Measurements from ENCODE around the gene ACLY.

Gene ACLY

DNA sequence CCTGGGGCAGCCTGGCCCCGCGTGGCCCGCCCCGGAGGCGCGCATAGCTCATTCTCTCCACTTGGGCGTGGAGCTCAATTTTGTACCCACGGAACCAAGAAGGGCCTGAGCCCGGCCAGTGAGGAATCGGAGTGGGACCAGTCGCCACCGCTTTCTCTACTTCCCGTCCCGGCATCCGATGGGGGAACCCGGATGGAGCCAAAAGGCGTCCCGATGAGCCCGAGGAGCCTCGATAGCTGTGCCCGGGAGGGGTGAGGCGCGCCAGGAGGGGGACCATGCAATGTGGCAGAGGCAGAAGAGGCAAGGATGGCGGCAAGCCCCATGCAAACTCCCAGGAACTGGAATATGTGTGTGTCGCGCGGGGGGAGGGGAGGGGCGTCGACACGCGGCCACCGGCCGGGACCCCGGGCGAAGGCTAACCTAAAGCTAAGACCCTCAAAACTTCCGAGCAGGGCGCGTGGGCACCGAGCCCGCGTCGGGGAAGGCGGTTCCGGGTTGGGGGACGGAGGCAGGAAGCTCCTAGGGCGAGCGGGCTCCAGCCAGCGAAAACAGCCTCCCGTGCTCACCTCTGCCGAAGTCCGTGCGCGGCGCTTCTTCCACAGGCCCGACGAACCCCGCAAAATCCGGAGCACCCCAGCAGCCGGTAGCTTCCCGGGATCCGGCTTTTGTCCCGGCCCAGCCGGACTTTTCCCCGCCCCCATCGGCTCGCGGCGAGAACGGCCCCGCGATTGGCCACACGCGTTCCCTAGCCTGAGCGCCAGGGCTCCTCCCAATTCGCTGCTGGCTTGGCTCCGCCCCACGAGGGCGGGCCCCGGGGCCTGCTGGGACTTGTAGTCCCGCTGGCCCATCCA lies at the start of gene ACLY:
ACLY (minus strand) TSS at position 638 of the 851 bp plus-strand sequence. CDS start 5,078 bp downstream, outside the sequence.
- DNase-seq: peak; percentile 84 to 93 (median 89)

DNA sequence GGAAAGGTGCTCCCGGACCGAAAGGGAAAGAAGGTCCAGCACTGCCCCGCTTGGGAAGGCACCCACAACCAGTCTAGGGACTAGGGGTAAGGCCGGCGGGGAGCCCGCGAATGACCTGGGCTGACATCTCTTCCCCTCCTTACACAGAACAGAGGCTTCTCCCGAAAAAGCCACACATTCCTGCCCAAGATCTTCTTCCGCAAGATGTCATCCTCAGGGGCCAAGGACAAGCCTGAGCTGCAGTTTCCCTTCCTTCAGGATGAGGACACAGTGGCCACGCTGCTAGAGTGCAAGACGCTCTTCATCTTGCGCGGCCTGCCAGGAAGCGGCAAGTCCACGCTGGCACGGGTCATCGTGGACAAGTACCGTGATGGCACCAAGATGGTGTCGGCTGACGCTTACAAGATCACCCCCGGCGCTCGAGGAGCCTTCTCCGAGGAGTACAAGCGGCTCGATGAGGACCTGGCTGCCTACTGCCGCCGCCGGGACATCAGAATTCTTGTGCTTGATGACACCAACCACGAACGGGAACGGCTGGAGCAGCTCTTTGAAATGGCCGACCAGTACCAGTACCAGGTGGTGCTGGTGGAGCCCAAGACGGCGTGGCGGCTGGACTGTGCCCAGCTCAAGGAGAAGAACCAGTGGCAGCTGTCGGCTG lies 49.3 kb upstream of the ACLY start:
- no peak for DNase-seq

DNA sequence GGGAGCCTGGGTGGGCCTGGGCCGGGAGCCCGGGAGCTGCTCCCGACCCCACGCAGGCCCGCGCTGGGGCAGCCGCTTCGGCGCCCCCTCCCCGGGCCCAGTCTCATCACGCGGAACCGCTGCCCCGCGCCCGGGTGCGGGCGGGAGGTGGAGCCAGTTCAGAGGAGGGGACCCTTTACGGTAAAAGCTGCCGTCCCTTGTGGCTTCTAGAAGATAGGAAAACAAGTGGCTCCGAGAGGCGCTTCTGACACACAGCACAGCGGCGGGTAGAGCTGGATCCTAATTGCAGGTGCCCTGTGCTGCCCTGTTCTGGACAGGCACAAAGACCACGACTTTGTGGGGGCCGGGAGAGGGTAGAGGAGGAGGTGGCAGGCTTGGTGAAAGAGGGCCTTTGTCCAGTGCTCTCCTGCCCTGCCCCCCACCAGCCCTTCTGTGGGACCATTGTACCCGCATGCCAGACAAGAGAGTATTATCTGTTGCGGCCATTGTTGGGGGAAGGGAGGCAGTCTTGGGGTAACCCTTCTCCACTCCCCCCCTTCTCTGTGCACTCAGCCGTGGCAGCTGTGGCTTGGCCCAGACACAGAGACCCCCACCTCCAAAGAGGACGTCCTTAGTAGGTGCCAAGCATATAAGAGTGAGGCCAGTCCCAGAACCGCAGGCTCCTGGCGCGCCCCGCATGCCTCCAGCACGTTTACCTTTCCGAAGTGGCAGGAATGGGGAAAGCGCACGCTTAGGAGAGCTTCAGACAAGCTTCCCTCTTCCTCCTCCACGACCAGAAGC lies 48.6 kb upstream of the ACLY start:
- peak in 1 of 4 experiments; percentile 38 for DNase-seq

DNA sequence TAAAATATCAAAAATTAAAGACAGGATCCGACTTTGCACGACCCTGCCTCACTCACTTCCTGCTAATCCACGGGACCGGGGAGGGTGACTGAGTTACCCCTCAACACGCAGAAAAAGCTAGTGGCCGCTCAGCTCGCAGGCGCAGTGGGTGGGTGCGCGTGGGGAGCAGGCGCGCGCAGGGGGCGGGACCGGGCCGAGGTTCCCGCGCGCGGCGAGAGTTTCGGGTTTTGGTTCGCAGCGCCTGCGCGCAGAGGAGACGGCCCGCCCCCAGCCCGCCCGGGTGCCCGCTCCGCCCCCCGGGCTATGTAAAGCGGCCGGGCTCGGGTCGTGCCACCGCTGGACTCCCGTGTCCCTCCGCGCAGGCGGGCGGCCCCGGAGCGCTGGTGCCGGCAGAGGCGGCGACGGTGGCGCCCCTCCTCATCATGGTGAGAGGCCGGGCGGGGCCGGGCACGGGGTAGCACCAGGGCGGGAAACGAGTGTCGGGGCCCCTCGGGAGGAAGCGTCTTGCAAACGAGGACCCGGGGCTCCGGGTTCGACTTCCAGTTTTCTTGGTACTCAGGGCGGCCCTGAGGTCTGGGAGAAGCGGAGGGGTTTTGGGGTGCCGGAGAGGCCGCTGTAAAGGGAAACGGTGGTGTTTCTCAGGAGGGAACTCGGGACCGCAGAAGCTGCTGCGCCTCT lies 47.9 kb upstream of the ACLY start, which contains the start of gene CNP:
CNP (plus strand) TSS at position 333 of the 678 bp plus-strand sequence; CDS start at position 423, 90 bp downstream.
- peak; percentile 74 to 93 (median 86) for DNase-seq

DNA sequence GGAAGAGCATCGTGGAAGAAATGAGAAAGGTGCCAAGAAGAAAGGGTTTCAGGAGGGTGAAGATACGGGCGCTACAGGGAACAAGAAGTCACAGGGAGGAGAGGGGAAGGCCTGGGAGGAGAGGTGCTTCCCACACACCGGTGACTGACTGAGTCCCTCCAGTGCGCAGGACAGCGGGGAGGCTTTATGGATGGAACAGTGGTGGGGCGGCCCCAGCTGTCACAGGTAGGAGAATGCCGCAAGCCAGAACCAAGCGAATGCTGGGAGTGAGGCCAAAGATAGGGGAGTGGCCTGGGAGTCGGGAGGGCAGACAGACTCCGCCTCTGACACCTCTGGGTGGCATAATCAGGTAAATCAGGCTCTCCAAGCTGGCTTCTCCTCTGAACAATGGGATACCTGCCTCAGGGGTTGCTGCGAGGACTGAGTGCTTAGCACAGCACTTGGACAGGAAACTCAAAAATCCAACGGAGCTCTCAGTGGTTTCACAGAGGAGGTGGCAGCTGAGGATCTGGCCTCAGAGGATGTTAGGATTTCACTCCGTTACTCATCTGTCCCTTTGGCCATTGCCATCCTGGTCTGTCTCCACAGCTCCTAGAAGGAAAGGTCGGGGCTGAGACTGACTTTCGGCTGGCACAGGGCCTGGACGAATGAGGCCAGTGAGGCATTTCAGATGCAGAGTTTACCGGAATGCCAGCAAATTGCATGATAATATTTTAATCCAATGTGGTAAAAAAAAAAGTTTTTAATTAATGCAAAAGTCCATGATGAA lies 47.1 kb upstream of the ACLY start:
- peak in 3 of 4 experiments; percentile 22 to 23 (median 22) for DNase-seq

DNA sequence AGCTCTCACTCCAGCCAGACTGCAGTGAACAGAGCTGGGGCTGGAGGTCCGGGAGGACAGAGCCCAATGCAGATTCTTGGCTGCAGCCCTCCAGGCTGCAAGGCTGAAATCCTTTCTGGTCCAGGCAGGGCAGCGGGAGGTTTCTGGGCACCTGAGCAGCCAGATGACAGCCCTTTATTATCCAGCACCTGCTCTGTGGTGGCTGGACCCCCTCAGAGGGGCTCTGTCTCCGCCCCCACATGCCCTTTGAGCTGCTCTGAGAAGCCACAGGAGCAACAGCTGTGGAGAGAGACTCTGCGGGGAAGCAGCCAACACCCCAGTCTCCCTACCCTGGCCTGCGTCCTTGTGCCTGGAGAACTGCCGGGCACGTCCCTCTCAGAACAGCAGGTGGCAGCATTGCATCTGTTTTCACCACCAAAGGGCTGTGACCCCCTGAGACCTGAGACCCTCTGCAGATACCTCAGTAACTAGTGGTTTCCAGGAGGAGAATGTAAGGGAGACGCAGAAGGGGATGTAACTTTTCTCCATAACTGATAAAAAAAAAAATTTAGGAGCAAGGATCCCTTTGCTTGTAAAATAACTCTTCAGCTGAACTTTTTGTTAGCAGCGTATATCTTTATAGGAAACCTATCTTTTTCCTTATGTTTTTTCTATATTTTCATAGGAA lies 44.1 kb upstream of the ACLY start:
- DNase-seq: peak; percentile 38 to 54 (median 44)

DNA sequence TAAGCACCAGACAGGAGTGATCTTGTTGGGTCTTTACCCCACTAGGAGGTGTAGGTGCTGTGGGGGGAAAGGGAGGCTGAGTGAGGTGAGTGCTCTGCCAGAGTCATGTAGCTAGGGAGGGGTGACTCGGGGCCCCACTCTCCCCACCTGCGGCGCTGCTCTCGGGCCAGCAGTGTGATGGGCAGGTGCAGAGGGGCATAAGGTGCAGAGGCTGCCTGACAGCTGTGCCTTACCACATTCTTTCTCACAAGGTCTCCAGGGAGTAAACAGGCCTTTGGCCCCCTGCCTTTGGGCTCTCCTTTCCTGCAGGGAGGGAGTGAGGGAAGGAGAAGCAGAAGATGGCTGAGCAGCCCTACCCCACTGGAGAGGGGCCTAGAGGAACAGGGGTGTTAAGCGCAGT lies 43.4 kb upstream of the ACLY start:
- no peak for DNase-seq

DNA sequence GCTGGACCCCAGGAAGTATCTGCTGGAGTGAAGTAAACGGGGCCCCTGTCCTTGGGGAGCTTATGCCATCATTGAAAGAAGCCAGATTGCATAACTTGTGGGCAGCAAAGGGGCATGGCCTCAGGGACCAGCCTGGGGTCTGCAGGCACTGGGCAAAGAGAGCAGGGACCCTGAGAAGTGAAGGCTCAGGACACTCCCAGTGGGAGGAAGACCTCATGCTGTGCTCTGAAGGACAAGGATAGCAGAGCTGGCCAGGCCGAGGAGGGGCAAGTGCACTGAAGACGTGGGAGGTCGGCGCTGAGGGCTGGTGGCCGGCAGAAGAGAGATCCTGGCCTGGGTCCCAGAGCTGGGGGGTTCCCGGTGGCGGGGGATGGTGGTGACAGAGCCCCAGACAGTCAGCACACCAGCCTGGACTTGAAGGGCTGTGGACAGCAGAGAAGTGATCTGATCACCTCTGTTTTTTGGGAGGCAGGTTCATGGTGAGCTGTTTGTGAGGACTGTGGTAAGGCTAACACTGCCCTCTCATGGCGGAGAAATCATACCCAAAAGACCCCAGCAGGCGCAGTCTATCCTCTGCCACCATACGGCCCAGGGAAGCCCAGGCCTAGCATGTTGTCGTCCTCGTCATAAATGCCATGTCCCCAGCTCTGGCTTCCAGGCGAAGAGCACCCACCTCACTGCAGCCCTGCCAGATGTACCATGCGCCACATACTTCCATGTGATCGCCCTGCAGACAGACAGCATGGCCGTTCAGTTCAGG lies 40.8 kb upstream of the ACLY start:
- no peak for DNase-seq

DNA sequence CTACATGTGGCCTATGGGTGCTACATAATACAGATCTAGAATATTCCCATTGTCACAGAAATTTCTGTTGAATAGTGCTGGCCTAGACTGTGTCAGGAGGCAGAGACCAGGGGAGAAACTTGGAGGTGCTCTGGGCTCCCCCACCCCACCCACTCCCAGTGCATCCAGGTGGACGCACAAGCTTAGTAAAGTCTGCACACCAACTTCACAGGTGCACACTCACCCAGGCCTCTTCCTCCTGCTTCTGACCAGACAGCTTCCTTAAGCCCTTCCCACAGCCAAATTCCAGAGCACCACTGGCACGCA lies 40.2 kb upstream of the ACLY start:
- no peak for DNase-seq

DNA sequence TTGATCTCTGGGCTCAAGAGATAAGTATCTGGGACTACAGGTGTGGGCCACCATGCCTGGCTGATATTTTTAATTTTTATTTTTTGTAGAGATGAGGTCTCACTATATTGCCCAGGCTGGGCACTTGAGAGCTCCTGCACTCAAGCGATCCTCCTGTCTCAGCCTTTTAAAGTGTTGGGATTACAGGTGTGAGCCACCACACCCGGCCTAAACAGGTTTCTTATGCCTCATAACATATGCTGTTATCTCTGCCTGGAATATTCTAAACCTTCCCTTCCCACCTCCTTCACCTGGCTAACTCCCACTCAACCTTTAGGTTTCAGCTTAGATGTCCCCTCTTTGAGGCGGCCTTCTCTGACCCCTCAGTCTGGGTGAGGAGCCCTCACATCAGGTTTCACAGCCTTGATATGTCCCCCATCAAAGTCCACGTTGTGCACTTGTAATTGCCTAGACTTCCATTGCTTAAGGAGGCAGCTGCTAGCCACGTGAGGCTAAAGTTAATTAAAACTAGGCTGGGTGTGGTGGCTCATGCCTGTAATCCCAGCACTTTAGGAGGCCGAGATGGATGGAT lies 39.2 kb upstream of the ACLY start:
- no peak for DNase-seq

DNA sequence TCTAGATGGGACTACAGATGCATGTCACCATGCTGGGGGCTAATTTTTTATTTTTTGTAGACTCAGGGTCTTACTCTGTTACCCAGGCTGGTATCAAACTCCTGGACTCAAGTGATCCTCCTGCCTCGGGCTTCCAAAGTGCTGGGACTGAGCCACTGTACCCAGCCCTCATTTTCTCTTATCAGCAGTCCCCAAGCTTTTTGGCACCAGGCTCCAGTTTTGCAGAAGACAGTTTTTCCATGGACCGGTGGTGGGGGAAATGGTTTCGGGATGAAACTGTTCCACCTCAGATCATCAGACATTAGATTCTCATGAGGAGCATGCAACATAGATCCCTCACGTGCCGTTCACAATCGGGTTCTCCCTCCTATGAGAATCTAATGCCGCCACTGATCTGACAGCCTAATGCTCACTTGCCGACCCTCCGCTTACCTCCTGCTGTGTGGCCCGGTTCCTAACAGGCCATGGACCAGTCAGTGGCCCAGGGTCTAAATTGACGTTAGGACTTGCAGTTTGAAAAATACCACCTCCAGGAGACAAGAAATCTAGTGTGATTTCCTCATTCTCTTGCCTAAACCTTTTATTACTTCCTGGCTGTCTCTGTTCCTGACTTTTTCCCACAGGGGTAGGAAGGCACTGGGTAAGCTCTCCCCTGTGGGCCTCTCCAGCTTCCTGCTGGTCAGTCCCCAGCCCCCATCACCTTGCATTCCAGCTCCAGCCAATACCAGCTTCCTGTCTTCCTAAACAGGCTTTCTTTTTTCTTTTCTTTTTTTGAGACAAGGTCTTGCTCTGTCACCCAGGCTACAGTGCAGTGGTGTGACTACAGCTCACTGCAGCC lies 38.5 kb upstream of the ACLY start:
- DNase-seq: no peak

DNA sequence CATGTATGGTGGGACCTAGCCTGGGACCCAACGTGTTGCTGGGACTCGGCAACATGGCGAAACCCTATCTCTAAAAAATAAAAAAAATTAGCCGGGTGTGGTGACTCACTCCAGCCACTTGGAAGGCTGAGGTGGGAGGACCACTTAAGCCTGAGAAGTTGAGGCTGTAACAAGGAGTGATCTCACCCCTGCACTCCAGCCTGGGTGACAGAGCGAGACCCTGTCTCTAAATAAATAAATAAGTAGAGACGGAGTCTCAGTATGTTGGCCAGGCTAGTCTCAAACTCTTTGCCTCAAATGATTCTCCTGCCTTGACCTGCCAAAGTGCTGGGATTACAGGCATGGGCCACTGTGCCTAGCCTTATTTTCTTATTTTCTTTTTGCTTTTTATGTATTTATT lies 37.8 kb upstream of the ACLY start:
- DNase-seq: no peak

DNA sequence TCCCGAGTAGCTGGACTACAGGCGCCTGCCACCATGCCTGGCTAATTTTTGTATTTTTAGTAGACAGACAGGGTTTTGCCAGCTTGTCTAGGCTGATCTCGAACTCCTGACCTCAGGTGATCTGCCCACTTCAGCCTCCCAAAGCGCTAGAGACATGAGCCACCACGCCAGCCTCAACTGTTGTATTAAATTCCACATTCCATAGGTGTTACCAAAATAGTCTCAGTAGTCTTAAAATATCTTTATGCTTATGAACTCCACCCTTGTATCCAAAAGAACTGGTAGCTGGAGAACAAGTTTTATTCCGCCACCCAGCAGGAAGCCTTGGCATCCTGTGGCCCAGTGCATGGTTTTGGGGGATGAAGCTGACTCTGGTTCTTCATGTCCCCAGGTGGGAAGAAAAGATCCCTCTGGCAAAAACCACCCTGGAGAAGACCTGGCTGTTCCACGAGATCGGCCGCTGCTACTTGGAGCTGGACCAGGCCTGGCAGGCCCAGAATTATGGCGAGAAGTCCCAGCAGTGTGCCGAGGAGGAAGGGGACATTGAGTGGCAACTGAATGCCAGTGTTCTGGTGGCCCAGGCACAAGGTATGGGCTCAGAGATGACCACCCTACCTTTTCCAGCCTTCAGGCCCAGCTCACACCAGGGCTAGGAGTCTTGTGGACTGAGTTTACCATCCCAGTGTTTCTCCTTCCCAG lies 30.2 kb upstream of the ACLY start:
- no peak for DNase-seq

DNA sequence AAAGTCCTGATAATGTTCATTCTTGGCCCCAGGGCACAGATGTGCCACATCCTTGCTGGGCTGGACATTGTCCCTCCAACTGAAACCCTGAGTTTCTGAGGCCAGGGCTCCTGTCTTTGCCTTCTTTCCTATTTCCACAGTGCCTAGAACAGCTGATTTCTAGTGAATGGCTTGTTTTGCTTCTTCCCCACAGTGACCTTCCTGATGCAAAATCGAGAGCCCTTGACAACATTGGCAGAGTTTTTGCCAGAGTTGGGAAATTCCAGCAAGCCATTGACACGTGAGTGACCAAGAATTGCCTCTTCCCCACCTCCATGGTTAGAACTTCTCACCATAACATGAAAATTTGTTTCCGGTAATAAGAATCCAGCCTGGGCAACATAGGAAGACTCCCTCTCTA lies 26.2 kb upstream of the ACLY start:
- DNase-seq: no peak

DNA sequence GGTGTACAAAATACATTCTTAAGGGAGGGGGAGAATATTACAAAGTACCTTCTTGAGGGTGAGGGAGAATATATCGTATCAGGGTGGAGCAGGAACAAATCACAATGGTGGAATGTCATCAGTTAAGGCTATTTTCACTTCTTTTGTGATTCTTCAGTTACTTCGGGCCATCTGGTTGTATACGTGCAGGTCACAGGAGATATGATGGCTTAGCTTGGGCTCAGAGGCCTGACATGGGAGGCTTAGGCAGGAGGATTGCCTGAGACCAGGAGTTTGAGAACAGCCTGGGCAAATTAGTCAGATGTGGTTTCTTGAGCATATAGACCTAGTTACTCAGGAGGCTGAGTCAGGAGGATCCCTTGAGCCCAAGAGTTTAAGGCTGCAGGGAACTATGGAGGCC lies 24.7 kb upstream of the ACLY start:
- DNase-seq: no peak

DNA sequence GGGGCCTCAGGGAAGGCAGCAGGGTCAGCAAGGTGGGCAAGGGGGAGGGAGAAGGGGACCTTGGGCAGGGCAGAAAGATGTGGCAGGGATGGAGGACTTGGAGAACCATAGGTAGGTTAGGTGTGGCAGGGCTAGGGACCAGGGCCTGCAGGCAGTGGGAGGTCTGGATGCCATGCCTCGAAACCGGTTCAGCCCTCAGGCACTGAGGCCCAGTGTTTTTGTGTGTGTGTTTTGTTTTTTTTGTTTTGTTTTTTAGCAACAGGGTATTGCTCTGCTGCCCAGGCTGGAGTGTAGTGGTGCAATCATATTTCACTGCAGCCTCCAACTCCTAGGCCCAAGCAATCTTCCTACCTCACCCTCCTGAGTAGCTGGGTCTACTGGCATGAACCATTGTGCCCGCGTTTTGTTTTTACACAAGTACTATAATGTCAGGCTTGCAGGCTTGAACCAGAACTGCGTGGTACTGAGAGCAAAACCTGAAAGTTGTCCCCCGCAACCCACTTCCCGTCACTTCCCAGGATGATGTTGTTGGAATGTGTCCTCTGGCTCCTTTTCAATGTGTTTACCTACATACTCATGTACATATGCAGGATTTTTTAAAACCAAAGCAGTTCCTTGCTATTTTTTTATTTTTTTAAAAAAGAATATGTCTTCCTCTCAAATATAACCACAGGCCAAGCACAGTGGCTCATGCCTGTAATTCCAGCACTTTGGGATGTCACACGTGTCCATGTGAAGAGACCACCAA lies 24.0 kb upstream of the ACLY start:
- DNase-seq: no peak

DNA sequence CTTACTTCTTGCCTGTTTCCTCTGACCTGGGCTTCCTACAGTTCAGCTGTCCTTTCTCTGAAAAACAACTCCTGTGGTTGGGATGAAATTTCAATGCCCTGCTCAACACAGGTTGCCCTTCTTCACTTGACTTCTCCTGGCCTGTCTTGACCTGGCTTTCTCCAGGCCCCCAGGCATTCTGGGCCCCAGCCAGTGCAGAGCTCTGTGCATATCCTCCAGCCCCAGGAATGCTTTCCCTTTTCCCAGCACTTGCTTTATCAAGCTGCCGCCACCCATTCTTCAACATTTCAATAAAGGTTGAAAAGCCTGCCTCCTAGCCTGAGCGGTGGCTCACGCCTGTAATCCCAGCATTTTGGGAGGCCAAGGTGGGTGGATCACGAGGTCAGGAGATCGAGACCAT lies 22.4 kb upstream of the ACLY start:
- no peak for DNase-seq

DNA sequence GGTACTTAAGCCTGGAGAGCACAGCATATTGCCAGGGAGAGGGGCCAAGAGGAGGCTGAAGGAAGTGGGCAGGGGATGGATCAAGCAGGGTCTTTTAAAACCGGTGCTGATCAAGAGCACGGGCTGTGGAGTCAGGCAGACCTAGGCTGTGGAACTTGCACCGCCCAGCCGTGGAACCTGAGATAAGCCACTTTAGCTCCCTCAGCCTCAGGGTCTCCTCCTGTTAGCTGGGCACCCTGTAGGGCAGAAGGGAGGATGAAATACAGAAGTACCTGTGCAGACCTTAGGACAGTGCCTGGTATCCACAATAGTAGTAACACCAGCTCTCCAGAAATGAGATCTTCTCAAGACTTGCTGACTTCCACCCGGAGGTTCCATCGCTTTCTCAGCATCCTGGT lies 20.9 kb upstream of the ACLY start:
- DNase-seq: no peak
